IMR-90 (cell line): ENCODE measurements around the gene KAZN. TPM values are rescaled to one million over a fixed set of nuclear protein-coding genes. Genes with fewer than 3 reads are reported as not detected.

ENCODE experiments used
- ATAC-seq: fragments of 200-7000 bp; cut with Tn5 transposase; 2 replicates; pipeline ENCODE4 v1.9.1; 2020; ENCODE audit warnings: low read depth, mild to moderate bottlenecking, moderate library complexity
- BruUV-seq: library from RNA; stranded (reverse); fragments of 400-500 nt; replicated peaks from 2 replicates; lab custom pipeline; 2021; lab: Mats Ljungman, UMichigan
- CTCF ChIA-PET: fragments of 300-600 bp; formaldehyde crosslinking; extraction: SDS; loops from one replicate; lab custom pipeline; 2021; ENCODE audit warnings: antibody characterized with exemption; lab: Yijun Ruan, JAX
- POLR2A ChIA-PET: fragments of 300-600 bp; sonication (Branson Sonifier 250); formaldehyde crosslinking; loops from one replicate; lab custom pipeline; 2022; ENCODE audit warnings: antibody characterized with exemption; ENCODE audit not compliant: unreplicated experiment; lab: Charles Lee
- DNase-seq: peaks from one replicate; pipeline ENCODE4 v3.0.0; 2013
- H2AFZ ChIP-seq: replicated peaks from 2 replicates; pipeline ENCODE3; 2013; ENCODE audit warnings: low read length, mild to moderate bottlenecking; ENCODE audit not compliant: poor library complexity
- H2AK5ac ChIP-seq: 2 replicates; pipeline ENCODE4 v1.6.1; 2013; ENCODE audit warnings: low read depth, low read length, inconsistent platforms
- H2AK9ac ChIP-seq: replicated peaks from 2 replicates; pipeline ENCODE3; 2013; ENCODE audit warnings: mild to moderate bottlenecking, low read depth, low read length, moderate library complexity; ENCODE audit not compliant: poor library complexity
- H2BK120ac ChIP-seq: 2 replicates; pipeline ENCODE4 v1.6.1; 2013; ENCODE audit warnings: low read depth, low read length, inconsistent platforms
- H2BK15ac ChIP-seq: 3 replicates; pipeline ENCODE4 v1.6.1; 2013; ENCODE audit warnings: low read depth, low read length, inconsistent platforms
- H2BK20ac ChIP-seq: 2 replicates; pipeline ENCODE4 v1.6.1; 2013; ENCODE audit warnings: low read depth, mild to moderate bottlenecking, inconsistent platforms, low read length, moderate library complexity
- H2BK5ac ChIP-seq: 2 replicates; pipeline ENCODE4 v1.6.1; 2013; ENCODE audit warnings: mild to moderate bottlenecking, low read depth, low read length, inconsistent platforms; ENCODE audit not compliant: poor library complexity, severe bottlenecking
- H3K14ac ChIP-seq: replicated peaks from 2 replicates; pipeline ENCODE4 v1.6.1; 2013; ENCODE audit warnings: low read depth, low read length, inconsistent platforms
- H3K18ac ChIP-seq: 2 replicates; pipeline ENCODE4 v1.6.1; 2013; ENCODE audit warnings: low read depth, low read length, control low read depth
- H3K23ac ChIP-seq: 2 replicates; pipeline ENCODE4 v1.6.1; 2013; ENCODE audit warnings: low read depth, low read length, inconsistent platforms
- H3K27ac ChIP-seq: 2 replicates; pipeline ENCODE4 v1.5.1; 2013; ENCODE audit warnings: mild to moderate bottlenecking, control low read depth, low read length; ENCODE audit not compliant: insufficient read depth
- H3K27me3 ChIP-seq: 2 replicates; pipeline ENCODE4 v1.6.1; 2013; ENCODE audit warnings: low read length; ENCODE audit not compliant: control insufficient read depth, insufficient read depth
- H3K36me3 ChIP-seq: 2 replicates; pipeline ENCODE4 v1.6.1; 2013; ENCODE audit warnings: low read length, mixed read lengths; ENCODE audit not compliant: control insufficient read depth, insufficient read depth
- H3K4ac ChIP-seq: 2 replicates; pipeline ENCODE4 v1.6.1; 2013; ENCODE audit warnings: low read depth, low read length, inconsistent platforms
- H3K4me1 ChIP-seq: 2 replicates; pipeline ENCODE4 v1.6.1; 2013; ENCODE audit warnings: low read length, mixed read lengths; ENCODE audit not compliant: control insufficient read depth, insufficient read depth
- H3K4me2 ChIP-seq: 2 replicates; pipeline ENCODE4 v1.6.1; 2013; ENCODE audit warnings: low read depth, mild to moderate bottlenecking, control low read depth, low read length, moderate library complexity
- H3K4me3 ChIP-seq: 2 replicates; pipeline ENCODE4 v1.5.1; 2013; ENCODE audit warnings: low read depth, mild to moderate bottlenecking, control low read depth, low read length, moderate library complexity; ENCODE audit not compliant: insufficient read depth
- H3K56ac ChIP-seq: 2 replicates; pipeline ENCODE4 v1.6.1; 2013; ENCODE audit warnings: low read length, inconsistent platforms; ENCODE audit not compliant: insufficient read depth; ENCODE audit errors: extremely low read depth
- H3K79me1 ChIP-seq, 2 experiments: 2 replicates each; pipeline ENCODE4 v1.6.1; 2013; ENCODE audit warnings: low read length in 2 of 2, inconsistent platforms in 1 of 2, low read depth in 1 of 2
- H3K9ac ChIP-seq: 2 replicates; pipeline ENCODE4 v1.6.1; 2013; ENCODE audit warnings: low read depth, low read length, control low read depth
- H3K9me1 ChIP-seq: 2 replicates; pipeline ENCODE4 v1.6.1; 2013; ENCODE audit warnings: low read length, inconsistent platforms; ENCODE audit not compliant: insufficient read depth
- H3K9me3 ChIP-seq: 2 replicates; pipeline ENCODE4 v1.6.1; 2013; ENCODE audit warnings: low read length; ENCODE audit not compliant: control insufficient read depth, insufficient read depth
- H4K20me1 ChIP-seq: 2 replicates; pipeline ENCODE4 v1.6.1; 2013; ENCODE audit warnings: low read length, inconsistent platforms; ENCODE audit not compliant: insufficient read depth
- H4K5ac ChIP-seq: 2 replicates; pipeline ENCODE4 v1.6.1; 2013; ENCODE audit warnings: mild to moderate bottlenecking, low read depth, low read length, control low read depth
- H4K8ac ChIP-seq, 2 experiments: 2 replicates each; pipeline ENCODE4 v1.6.1; 2013; ENCODE audit warnings: low read depth in 2 of 2, low read length in 2 of 2, control low read depth in 1 of 2, inconsistent platforms in 1 of 2
- H4K91ac ChIP-seq: 2 replicates; pipeline ENCODE4 v1.6.1; 2013; ENCODE audit warnings: low read depth, low read length, inconsistent platforms; ENCODE audit not compliant: insufficient read depth
- BHLHE40 ChIP-seq: fragments of 150-350 bp; IDR thresholded peaks from 2 replicates; pipeline ENCODE4 v1.6.1; 2016; ENCODE audit warnings: mild to moderate bottlenecking, low read depth, low read length
- RCOR1 ChIP-seq: IDR thresholded peaks from 2 replicates; pipeline ENCODE4 v1.6.1; 2012; ENCODE audit warnings: mild to moderate bottlenecking, low read length, improper control_type of control experiment; ENCODE audit not compliant: insufficient replicate concordance
- SMC3 ChIP-seq: fragments of 150-350 bp; IDR thresholded peaks from 2 replicates; pipeline ENCODE4 v1.6.1; 2016; ENCODE audit warnings: low read depth, mild to moderate bottlenecking, antibody characterized with exemption, low read length, moderate library complexity
- WGBS, 2 experiments: methylation state at CpG; one replicate each; pipeline versions ENCODE4 v1.1.5 to v1.1.7; 2013; ENCODE audit warnings: missing lambda C conversion rate in 2 of 2; ENCODE audit not compliant: insufficient read length in 1 of 2; ENCODE audit errors: extremely low coverage in 2 of 2; 5-methylcytosine and 5-hydroxymethylcytosine counted together
- dilution Hi-C: fragments of 300-500 bp; cut with HindIII; formaldehyde crosslinking; loops from one replicate; pipeline ENCODE4 v1.14.3; 2018; ENCODE audit warnings: low sequenced_read_pairs; ENCODE audit not compliant: unreplicated experiment
- in situ Hi-C: fragments of 300-500 bp; cut with MboI; formaldehyde crosslinking; loops from 3 replicates; pipeline ENCODE4 v1.14.3; 2019; ENCODE audit warnings: low sequenced_read_pairs, inconsistent platforms, mixed read lengths
- intact Hi-C: fragments of 100-400 bp; cut with micrococcal nuclease; formaldehyde crosslinking; loops from 2 replicates; pipeline ENCODE4 v1.10.0; 2022
- polyA plus RNA-seq, 3 experiments: library from polyadenylated mRNA; depleted of rRNA; stranded (reverse); fragments of >200 nt; gene quantifications; 2 replicates each; pipeline ENCODE4 v1.2.3, GENCODE V29; 2012; ENCODE audit warnings: low replicate concordance in 1 of 3
- total RNA-seq: library from RNA; depleted of rRNA; stranded (reverse); fragments of >200 nt; gene quantifications from 2 replicates; pipeline ENCODE4 v1.2.3, GENCODE V29; 2012

KAZN gene
- total and polyA plus RNA-seq, 2 of the 4 experiments (the other 2 are of a cell fraction), result 5.2 to 10.5 TPM

DNA sequence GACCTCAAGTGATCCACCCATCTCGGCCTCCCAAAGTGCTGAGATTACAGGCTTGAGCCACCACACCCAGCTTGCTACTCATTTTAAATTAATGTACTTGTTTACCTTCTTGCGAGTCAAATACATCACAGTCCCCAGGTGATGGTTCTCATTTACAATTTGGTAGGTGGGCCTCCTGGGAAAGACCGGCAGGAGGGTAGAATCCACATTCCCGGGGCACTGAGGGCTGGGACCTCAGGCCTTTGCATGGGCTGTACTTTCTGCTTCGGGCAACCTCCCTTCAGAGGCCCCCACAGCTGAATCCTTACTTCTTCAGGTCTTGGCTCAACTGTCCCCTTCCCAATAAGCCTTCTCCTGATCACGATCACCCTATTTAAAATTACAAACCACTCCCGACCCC is 165.5 kb downstream of the KAZN start:
- Histone ChIP-seq H3K4me3 (no peak overlapping the region), H2BK5ac (no peak overlapping the region), H3K4me1 (no peaks in the 10 kb centered on the region), H3K9me1 (no peaks in the 10 kb centered on the region), H3K14ac (no peak overlapping the region), H4K5ac (no peak overlapping the region), H3K9ac (no peak overlapping the region), H3K4ac (no peak overlapping the region), H2AFZ (no peak overlapping the region), H2AK5ac (no peak overlapping the region), H3K18ac (no peak overlapping the region), H2AK9ac (no peak overlapping the region), H3K36me3 (no peaks in the 10 kb centered on the region), H3K4me2 (no peak overlapping the region), H3K79me1 (no peaks in the 10 kb centered on the region), H4K20me1 (no peaks in the 10 kb centered on the region), H3K27me3 (peaks cover 9% of the 10 kb centered on the region), H4K8ac (no peak overlapping the region), H3K27ac (no peak overlapping the region), H2BK15ac (no peak overlapping the region), H3K9me3 (no peaks in the 10 kb centered on the region), H3K56ac (no peak overlapping the region), H4K91ac (no peak overlapping the region), H3K23ac (no peak overlapping the region), H2BK20ac (no peak overlapping the region), H2BK120ac (no peak overlapping the region)
- WGBS, 2 experiments, result 78% methylated on average over 3 of the region's 7 CpGs; no CpG with 5 or more reads in 1 of the 2 experiments
- BruUV-seq, result no TSS peak
- POLR2A ChIA-PET, result interaction anchor here (0.6 kb wide), 1 partner anchor 8 kb away, joined by 11 read pairs; no protein-coding TSS in a partner anchor
- intact Hi-C loops, result no loop called here
- in situ Hi-C loops, result no loop called here
- dilution Hi-C loops, result no loop called here
- TF ChIP-seq BHLHE40, result no peak
- no peak for TF ChIP-seq RCOR1
- TF ChIP-seq SMC3, result no peak
- DNase-seq, result no peak
- ATAC-seq, result no peak
- CTCF ChIA-PET, result no interaction called here
